ENCODE measurements around the gene ARPC5L.

The ARPC5L gene

GRCh38 chr9:124875501-124875900, 13.6 kb downstream of the ARPC5L start:
- Histone ChIP-seq H3K27ac (replicated peaks) (no peak overlapping the region), H3K4me3 (replicated peaks; ENCODE audit: insufficient read depth, low read length) (no peak overlapping the region), H3K27me3 (ENCODE audit: insufficient read depth, poor library complexity, severe bottlenecking) (no peaks in the 10 kb centered on the region)
- DNase-seq (ENCODE audit: low read depth in 1 of 2, low spot score in 1 of 2): no peak
- TF ChIP-seq REST (IDR thresholded peaks at IDR 0.05; ENCODE audit: insufficient replicate concordance, low read depth) (no peak), SPI1 (IDR thresholded peaks at IDR 0.05; ENCODE audit: borderline replicate concordance, low read depth) (no peak), CTCF (IDR thresholded peaks at IDR 0.05; ENCODE audit: insufficient read depth, low read length) (no peak), GABPA (IDR thresholded peaks at IDR 0.05; ENCODE audit: low read depth) (no peak), POLR2AphosphoS5 (IDR thresholded peaks at IDR 0.05; ENCODE audit: low read depth) (no peak)

- Histone ChIP-seq H3K4me3 (replicated peaks; ENCODE audit: insufficient read depth, low read length) (no peak overlapping the region), H3K27ac (replicated peaks) (no peak overlapping the region), H3K27me3 (ENCODE audit: insufficient read depth, poor library complexity, severe bottlenecking) (no peaks in the 10 kb centered on the region)
- TF ChIP-seq REST (IDR thresholded peaks at IDR 0.05; ENCODE audit: insufficient replicate concordance, low read depth) (no peak), GABPA (IDR thresholded peaks at IDR 0.05; ENCODE audit: low read depth) (no peak)
- DNase-seq (ENCODE audit: low read depth in 1 of 2, low spot score in 1 of 2): no peak
Observed at GRCh38 chr9:124877021-124877782, 15.3 kb downstream of the ARPC5L start.

- no peak overlapping the region for H3K4me3 ChIP-seq (replicated peaks; ENCODE audit: insufficient read depth, low read length)
- no peaks in the 10 kb centered on the region for H3K27me3 ChIP-seq (ENCODE audit: insufficient read depth, poor library complexity, severe bottlenecking)
- TF ChIP-seq CTCF (IDR thresholded peaks at IDR 0.05; ENCODE audit: insufficient read depth, low read length) (no peak), SPI1 (IDR thresholded peaks at IDR 0.05; ENCODE audit: borderline replicate concordance, low read depth) (no peak), GABPA (IDR thresholded peaks at IDR 0.05; ENCODE audit: low read depth) (no peak), REST (IDR thresholded peaks at IDR 0.05; ENCODE audit: insufficient replicate concordance, low read depth) (no peak), POLR2AphosphoS5 (IDR thresholded peaks at IDR 0.05; ENCODE audit: low read depth) (no peak)
- no peak for DNase-seq (ENCODE audit: low read depth in 1 of 2, low spot score in 1 of 2)
- no peak overlapping the region for H3K27ac ChIP-seq (replicated peaks)
Observed at GRCh38 chr9:124878021-124878420, 16.1 kb downstream of the ARPC5L start.
